ENCODE measurements around the gene SLC7A7. TPM values are rescaled to one million over a fixed set of nuclear protein-coding genes. Genes with fewer than 3 reads are reported as not detected.
A peak's percentile ranks its signal among the peaks of the same experiment; 100 is the strongest.

SLC7A7 gene
- total and polyA plus RNA-seq, 2 of the 13 experiments (the other 11 are each of a cell fraction or from before 2014, with no cell fraction given) = 0.13 to 0.63 TPM

GRCh38 chr14:22796087-22796707 lies 19.0 kb downstream of the SLC7A7 start (continued):
- TF ChIP-seq HOMEZ (CRISPR knock-in tag; IDR thresholded peaks at IDR 0.05; ENCODE audit: low read depth) = 0 out of 2 replicates have a peak, but pooled peaks have one; percentile 21
- TF ChIP-seq TBX2 (CRISPR knock-in tag; IDR thresholded peaks at IDR 0.05; ENCODE audit: borderline replicate concordance) = 0 out of 2 replicates have a peak, but pooled peaks have one; percentile 37
- no peak for TF ChIP-seq ZBTB8A (CRISPR knock-in tag; IDR thresholded peaks at IDR 0.05; ENCODE audit: borderline replicate concordance, low read depth)
- TF ChIP-seq HBP1 (CRISPR knock-in tag; IDR thresholded peaks at IDR 0.05; ENCODE audit: low read depth) = no peak
- no peak for TF ChIP-seq RBFOX2 (IDR thresholded peaks at IDR 0.05; ENCODE audit: low read depth, low read length)
- no peak for TF ChIP-seq ZNF235 (CRISPR knock-in tag; IDR thresholded peaks at IDR 0.05; ENCODE audit: borderline replicate concordance)
- TF ChIP-seq LBX2 (CRISPR knock-in tag; IDR thresholded peaks at IDR 0.05; ENCODE audit: borderline replicate concordance) = no peak
- TF ChIP-seq PHF8 (CRISPR knock-in tag; IDR thresholded peaks at IDR 0.05) = peak; percentile 45; the same call in 1 of the 2 replicates
- TF ChIP-seq ZFP36L2 (CRISPR knock-in tag; IDR thresholded peaks at IDR 0.05) = no peak
- TF ChIP-seq ZNF234 (CRISPR knock-in tag; conservative IDR thresholded peaks at IDR 0.05) = no peak
- TF ChIP-seq FOXP4 (CRISPR knock-in tag; IDR thresholded peaks at IDR 0.05) = no peak
- TF ChIP-seq GMEB2 (CRISPR knock-in tag; IDR thresholded peaks at IDR 0.05; ENCODE audit: low read depth) = no peak
- no peak for TF ChIP-seq SP5 (CRISPR knock-in tag; IDR thresholded peaks at IDR 0.05; ENCODE audit: borderline replicate concordance, low read depth)
- TF ChIP-seq ZNF614 (CRISPR knock-in tag; IDR thresholded peaks at IDR 0.05; ENCODE audit: borderline replicate concordance) = peak; percentile 85; the same call in 1 of the 2 replicates
- TF ChIP-seq WIZ (CRISPR knock-in tag; IDR thresholded peaks at IDR 0.05) = 0 out of 2 replicates have a peak, but pooled peaks have one; percentile 39
- no peak for TF ChIP-seq ZMYM4 (CRISPR knock-in tag; IDR thresholded peaks at IDR 0.05)
- no peak for TF ChIP-seq HNF1B (CRISPR knock-in tag; IDR thresholded peaks at IDR 0.05)
- TF ChIP-seq SMAD3 (CRISPR knock-in tag; IDR thresholded peaks at IDR 0.05) = no peak

Measured in HepG2 (cell line).